BJ (cell line): Measurements from ENCODE around the gene PCCB. TPM values are rescaled to one million over a fixed set of nuclear protein-coding genes. Genes with fewer than 3 reads are reported as not detected.

Experiments used
- CTCF ChIA-PET: fragments of 350-600 bp; formaldehyde crosslinking; extraction: SDS; loops from one replicate; lab custom pipeline; 2021; ENCODE audit warnings: antibody characterized with exemption, inconsistent platforms; lab: Yijun Ruan, JAX
- POLR2A ChIA-PET: fragments of 300-600 bp; sonication (Branson Sonifier 250); formaldehyde crosslinking; extraction: SDS; loops from one replicate; lab custom pipeline; 2021; ENCODE audit warnings: antibody characterized with exemption; lab: Charles Lee
- DNase-seq: peaks from one replicate; pipeline ENCODE4 v3.0.0-alpha.2; 2011; ENCODE audit warnings: low read depth
- H3K27me3 ChIP-seq: 2 replicates; pipeline ENCODE4 v1.6.0; 2011; ENCODE audit warnings: low read length; ENCODE audit not compliant: control insufficient read depth, insufficient read depth
- H3K36me3 ChIP-seq: 2 replicates; pipeline ENCODE4 v1.5.1; 2011; ENCODE audit warnings: low read length; ENCODE audit not compliant: control insufficient read depth, insufficient read depth
- H3K4me3 ChIP-seq: 2 replicates; pipeline ENCODE4 v1.5.1; 2011; ENCODE audit warnings: low read depth, mild to moderate bottlenecking, control low read depth, low read length
- polyA plus RNA-seq: library from polyadenylated mRNA; depleted of rRNA; stranded (reverse); fragments of >200 nt; gene quantifications from 2 replicates; pipeline ENCODE4 v1.2.3, GENCODE V29; 2011
- TF ChIP-seq, protein P1 (sequence below): IDR thresholded peaks from 2 replicates; pipeline ENCODE4 v1.5.1; 2011; ENCODE audit warnings: low read depth, mild to moderate bottlenecking, control low read depth, inconsistent platforms, low read length, moderate library complexity; ENCODE audit not compliant: insufficient read depth

The PCCB gene
- polyA plus RNA-seq, 1 experiment: 65.0 TPM

DNA sequence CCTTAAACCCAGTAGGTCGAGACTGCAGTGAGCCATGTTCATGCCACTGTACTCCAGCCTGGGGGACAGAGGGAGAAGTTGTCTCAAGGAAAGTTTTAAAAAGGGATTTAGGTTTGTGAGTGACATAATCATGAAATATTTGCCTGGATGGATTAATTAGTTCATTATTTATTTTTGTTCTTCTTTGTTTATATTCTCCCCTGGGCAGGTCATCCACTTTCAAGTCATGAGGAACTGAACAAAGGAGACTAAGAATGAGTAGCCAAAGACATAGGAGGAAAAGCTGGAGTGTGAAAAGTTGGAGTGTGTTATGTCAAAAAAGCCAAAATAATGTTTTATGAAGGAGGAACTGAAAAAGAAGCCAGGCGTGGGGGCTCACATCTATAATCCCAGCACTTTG is 17.7 kb upstream of the PCCB start:
- ChIA-PET CTCF (interaction anchor here (0.6 kb wide), 1 partner anchor 190 kb away, joined by 4 read pairs; no protein-coding TSS in a partner anchor), POLR2A (no interaction called here)
- Histone ChIP-seq H3K36me3 (no peaks in the 10 kb centered on the region), H3K4me3 (no peak overlapping the region), H3K27me3 (no peaks in the 10 kb centered on the region)
- TF ChIP-seq, protein P1, sequence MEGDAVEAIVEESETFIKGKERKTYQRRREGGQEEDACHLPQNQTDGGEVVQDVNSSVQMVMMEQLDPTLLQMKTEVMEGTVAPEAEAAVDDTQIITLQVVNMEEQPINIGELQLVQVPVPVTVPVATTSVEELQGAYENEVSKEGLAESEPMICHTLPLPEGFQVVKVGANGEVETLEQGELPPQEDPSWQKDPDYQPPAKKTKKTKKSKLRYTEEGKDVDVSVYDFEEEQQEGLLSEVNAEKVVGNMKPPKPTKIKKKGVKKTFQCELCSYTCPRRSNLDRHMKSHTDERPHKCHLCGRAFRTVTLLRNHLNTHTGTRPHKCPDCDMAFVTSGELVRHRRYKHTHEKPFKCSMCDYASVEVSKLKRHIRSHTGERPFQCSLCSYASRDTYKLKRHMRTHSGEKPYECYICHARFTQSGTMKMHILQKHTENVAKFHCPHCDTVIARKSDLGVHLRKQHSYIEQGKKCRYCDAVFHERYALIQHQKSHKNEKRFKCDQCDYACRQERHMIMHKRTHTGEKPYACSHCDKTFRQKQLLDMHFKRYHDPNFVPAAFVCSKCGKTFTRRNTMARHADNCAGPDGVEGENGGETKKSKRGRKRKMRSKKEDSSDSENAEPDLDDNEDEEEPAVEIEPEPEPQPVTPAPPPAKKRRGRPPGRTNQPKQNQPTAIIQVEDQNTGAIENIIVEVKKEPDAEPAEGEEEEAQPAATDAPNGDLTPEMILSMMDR: no peak
- DNase-seq: no peak

DNA sequence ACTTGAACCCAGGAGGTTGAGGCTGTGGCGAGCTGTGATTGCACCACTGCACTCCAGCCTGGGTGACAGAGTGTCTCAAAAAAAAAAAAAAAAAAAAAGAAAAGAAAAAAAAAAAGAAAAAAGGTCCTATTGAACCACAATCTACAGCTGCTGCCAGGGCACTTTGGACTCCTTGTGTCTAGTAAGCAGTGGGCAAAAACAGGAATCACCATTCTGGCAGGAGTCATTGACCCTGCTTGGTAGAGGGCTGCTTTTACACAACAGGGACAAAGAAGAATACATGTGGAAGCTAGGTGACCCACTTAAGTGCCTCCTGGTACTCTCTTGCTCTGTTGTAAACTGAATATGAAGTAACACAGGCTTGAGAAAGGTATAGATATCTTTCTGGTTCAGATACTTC is 14.6 kb upstream of the PCCB start:
- DNase-seq: no peak
- Histone ChIP-seq H3K27me3 (no peaks in the 10 kb centered on the region; the same call in none of the 2 replicates), H3K4me3 (no peak overlapping the region), H3K36me3 (no peaks in the 10 kb centered on the region)
- POLR2A ChIA-PET: no interaction called here
- CTCF ChIA-PET: no interaction called here
- TF ChIP-seq, protein P1: no peak

DNA sequence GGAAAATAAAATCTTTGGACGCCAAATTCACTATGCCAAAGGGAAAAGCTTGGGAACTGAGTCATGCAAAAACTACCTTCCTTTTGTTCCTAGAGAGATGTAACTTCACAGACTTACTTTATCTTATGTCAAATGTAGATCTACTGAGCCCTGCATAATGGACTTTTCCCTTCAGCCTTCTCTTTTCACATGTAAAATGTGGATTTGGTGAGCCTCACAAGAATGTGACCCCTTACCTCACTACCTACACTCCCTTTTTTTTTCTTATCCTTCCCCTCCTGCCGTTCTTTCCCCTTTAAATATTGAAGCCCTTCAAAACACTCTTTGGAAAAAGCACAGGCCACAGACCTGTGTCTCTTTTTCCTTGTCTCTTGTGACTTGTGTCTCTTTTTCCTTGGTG is 14.0 kb upstream of the PCCB start:
- H3K36me3 ChIP-seq: no peaks in the 10 kb centered on the region
- TF ChIP-seq, protein P1: no peak
- no peak for DNase-seq
- CTCF ChIA-PET: no interaction called here
- H3K27me3 ChIP-seq: no peaks in the 10 kb centered on the region; the same call in none of the 2 replicates
- POLR2A ChIA-PET: no interaction called here
- H3K4me3 ChIP-seq: no peak overlapping the region

DNA sequence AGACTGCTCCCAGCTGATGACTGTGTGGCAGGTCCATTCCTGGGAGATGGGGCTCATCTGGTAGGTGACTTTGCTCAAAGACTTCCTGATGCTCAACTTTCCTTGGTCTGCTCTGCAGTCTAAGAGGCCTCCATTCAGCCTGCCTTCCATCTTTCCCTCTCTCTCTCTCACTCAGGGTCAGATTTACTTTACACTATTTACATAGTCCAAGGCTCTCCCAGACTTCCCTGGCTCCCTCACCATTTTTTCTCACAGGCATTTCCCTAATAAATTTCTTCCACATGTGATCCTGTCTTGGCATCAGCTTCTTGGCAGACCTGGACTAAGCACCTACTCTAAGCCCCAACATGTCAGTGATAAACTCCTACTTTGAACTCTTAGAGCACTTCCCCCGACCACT is 13.0 kb upstream of the PCCB start:
- Histone ChIP-seq H3K4me3 (no peak overlapping the region), H3K36me3 (no peaks in the 10 kb centered on the region), H3K27me3 (peaks cover 3% of the 10 kb centered on the region)
- ChIA-PET CTCF (no interaction called here), POLR2A (interaction anchor here (0.6 kb wide), 1 partner anchor 160 kb away, joined by 5 read pairs; no protein-coding TSS in a partner anchor)
- TF ChIP-seq, protein P1: no peak
- DNase-seq: no peak

DNA sequence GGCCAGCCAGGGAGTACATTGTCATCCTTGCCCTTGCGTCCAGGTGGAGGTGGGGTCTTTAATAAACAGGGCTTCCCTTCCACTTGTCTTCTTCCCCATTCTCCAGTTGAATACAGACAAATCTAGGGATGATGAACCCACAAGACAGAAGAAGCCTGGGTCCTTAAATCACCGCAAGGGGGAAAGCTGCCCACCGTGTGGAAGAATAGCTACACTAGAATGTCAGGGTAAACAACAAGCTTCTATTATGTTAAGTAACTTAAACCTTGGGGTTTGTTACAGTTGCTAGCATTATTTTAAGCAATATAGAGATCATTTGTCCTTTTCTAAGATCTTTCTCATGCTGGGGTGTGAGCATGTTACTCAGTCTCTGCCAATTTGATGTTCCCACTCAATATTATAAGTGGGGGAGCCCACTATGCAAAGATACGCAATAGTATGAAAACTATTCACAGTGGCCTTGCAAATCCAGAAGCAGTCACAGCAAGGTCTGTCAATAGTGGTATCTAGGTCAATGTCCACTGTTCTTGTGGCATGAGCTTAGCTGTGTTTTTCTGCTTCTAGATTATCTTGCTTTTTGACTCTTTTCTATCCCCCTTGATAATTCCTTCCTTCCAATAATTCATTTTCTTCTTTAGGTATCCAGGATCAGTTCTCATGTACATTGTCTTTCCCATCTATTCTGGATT is 12.0 kb upstream of the PCCB start:
- no peak for DNase-seq
- Histone ChIP-seq H3K4me3 (no peak overlapping the region), H3K27me3 (peaks cover 3% of the 10 kb centered on the region), H3K36me3 (no peaks in the 10 kb centered on the region)
- ChIA-PET POLR2A (no interaction called here), CTCF (interaction anchor here (1.4 kb wide), 1 partner anchor 153 kb away, joined by 3 read pairs; no protein-coding TSS in a partner anchor)
- TF ChIP-seq, protein P1: no peak
